GM20000 (cell line): ENCODE results near the gene DGKG.

Source experiments
- DNase-seq: peaks from one replicate; pipeline ENCODE4 v3.0.0; 2012; ENCODE audit warnings: low spot score
- TF ChIP-seq, protein P1 (sequence below): IDR thresholded peaks from 2 replicates; pipeline ENCODE4 v1.5.1; 2012; ENCODE audit warnings: mild to moderate bottlenecking, control low read depth; ENCODE audit errors: extremely low read depth, missing control alignments

DGKG gene

DNA sequence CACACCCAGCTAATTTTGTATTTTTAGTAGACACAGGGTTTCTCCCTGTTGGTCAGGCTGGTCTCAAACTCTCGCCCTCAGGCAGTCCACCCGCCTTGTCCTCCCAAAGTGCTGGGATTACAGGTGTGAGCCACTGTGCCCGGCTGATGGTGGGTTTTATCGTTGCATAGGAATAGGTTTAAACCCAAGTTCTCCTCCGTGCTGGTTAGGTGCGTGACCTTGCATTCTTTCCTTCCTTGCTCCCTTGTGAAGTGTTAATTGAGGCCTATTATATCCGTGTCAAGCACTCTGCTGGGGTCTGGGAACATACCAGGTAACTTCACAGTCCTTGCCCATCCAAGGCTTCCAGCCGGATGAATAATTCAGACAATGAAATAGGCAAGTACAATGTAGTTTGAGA, 233.9 kb downstream of the DGKG start:
- TF ChIP-seq, protein P1, sequence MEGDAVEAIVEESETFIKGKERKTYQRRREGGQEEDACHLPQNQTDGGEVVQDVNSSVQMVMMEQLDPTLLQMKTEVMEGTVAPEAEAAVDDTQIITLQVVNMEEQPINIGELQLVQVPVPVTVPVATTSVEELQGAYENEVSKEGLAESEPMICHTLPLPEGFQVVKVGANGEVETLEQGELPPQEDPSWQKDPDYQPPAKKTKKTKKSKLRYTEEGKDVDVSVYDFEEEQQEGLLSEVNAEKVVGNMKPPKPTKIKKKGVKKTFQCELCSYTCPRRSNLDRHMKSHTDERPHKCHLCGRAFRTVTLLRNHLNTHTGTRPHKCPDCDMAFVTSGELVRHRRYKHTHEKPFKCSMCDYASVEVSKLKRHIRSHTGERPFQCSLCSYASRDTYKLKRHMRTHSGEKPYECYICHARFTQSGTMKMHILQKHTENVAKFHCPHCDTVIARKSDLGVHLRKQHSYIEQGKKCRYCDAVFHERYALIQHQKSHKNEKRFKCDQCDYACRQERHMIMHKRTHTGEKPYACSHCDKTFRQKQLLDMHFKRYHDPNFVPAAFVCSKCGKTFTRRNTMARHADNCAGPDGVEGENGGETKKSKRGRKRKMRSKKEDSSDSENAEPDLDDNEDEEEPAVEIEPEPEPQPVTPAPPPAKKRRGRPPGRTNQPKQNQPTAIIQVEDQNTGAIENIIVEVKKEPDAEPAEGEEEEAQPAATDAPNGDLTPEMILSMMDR = no peak
- DNase-seq = no peak

DNA sequence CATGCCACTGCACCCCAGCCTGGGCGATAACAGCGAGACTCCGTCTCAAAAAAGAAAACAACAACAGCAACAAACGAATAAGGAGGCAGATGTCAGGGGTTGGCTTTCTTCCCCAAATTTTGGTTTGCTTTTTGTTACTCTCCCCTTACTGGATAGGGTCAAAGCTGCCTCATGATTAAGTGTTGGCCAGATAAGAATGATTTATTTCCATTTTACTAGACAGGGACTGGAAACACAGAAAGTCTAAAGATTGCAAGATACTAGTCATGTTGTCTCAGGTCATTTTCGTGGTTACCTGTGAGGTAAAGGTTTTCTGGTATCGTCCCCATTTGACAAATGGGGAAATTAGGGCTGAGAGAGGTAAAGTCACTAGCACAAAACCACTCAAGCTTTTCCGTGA, 234.6 kb downstream of the DGKG start:
- TF ChIP-seq, protein P1 = no peak

DNA sequence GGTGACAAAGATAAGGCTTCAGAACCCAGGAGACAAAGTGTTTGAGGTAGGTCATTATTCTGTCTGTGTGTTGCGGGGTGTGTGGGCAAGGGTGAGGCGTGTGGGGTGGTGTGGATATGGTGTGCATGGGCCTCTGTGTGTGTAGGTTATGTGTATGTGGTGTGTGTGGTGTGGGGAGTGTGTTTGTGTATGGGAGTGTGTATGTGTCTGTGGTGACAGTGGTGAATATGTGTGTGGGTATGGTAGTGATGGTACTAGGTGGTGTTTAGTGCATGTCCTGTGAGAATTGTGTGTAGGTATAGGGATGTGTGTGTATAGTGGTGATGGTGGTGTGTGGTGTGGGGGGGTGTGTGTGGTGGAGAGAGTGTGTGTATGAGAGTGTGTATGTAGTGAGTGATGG, 236.9 kb downstream of the DGKG start:
- TF ChIP-seq, protein P1 = no peak

More for the DNA sequence above, 234.6 kb downstream of the DGKG start:
- no peak for DNase-seq

DNA sequence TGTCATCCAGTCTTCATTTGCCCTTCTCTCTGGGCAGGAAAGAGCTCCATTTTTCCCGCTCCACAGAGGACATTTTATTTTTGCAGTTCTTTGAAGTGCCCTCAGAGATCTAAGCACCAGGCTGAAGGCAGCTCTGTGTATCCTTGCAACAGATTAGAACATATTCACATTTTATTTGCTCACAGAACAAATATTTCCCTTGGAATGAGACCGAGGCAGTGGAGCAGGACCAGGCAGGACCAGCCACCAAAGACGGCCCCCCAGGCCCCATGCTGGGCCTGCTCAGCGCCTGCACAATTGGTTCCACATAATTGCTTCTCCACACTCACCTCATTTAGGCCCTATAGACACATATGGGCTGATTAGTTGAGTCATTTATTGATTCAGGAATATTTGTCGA, 237.4 kb downstream of the DGKG start:
- TF ChIP-seq, protein P1 = no peak
- DNase-seq = no peak

More for the DNA sequence above, 236.9 kb downstream of the DGKG start:
- DNase-seq = no peak

DNA sequence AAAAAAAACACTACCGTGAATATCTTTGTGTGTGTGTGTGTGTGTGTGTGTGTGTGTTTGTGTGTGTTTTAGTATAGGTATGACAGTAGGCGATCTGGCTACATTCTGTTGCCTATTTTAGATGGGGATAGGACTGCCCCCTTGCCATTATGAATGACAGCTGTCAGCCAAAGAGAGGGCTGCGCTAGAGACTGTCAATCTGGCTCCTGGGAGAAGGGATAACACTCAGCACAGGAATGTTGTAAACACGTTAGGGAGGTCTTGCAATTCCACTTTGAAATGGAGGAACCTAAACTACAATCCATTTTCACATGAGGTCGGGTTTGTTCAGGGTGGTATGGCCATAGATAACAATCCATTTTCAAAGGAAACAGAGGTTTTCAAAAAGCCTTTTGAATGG, 239.0 kb downstream of the DGKG start:
- DNase-seq = no peak
- TF ChIP-seq, protein P1 = no peak

DNA sequence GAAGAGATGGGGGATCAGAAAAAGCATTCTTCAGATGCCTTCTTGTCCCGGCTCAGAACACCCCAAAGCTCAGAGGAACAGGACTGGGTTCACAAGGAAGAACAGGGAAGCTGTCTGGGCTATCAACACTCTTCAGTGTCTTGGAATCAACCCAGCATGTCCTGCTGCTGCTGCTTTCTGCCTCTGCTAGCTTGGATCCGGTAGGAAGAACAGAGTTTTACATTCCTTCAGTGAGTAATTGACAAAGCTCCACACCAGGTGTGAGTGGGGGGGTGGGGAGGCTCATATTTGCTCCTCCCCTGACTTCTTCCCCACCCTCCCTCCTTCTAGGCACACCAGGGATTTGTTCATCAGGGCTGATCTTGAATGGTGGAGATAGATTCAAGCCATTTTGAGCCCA, 240.1 kb downstream of the DGKG start:
- no peak for DNase-seq
- TF ChIP-seq, protein P1 = no peak

DNA sequence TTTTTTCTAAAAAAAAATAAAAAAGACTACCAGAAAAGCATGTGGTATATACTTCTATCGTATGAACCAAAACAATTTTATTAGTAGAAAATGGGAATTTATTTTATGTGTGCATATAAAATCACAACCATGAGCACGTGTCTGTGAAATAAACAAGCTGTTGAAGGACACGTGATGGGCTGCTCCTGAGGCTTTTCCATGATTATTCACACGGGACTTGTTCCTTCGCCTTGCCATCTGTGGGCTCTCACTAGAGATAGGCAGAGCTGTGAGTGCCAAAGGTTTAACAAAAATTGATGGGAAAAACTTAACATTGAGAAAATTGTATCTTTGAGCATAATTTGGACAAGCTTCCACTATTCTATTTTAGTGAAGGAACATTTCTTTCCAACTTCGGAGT, 240.8 kb downstream of the DGKG start:
- no peak for DNase-seq

More for the DNA sequence above, 240.8 kb downstream of the DGKG start:
- TF ChIP-seq, protein P1 = no peak
